HUES6 (cell line): ENCODE data around the gene FTSJ1.
"Not testable (repeated sequence)": the region's sequence is repeated elsewhere in the genome, so short reads cannot be mapped to it uniquely, and the experiment has no call there.

Experiments used
- H3K27ac ChIP-seq: 2 replicates; pipeline ENCODE4 v1.7.0; 2013; ENCODE audit warnings: low read depth, mild to moderate bottlenecking, low read length, inconsistent platforms
- H3K27me3 ChIP-seq: 2 replicates; pipeline ENCODE4 v1.6.1; 2013; ENCODE audit warnings: low read length; ENCODE audit not compliant: control insufficient read depth, insufficient read depth
- H3K36me3 ChIP-seq: 2 replicates; pipeline ENCODE4 v1.6.1; 2013; ENCODE audit warnings: low read length; ENCODE audit not compliant: control insufficient read depth, insufficient read depth
- H3K4me1 ChIP-seq: 2 replicates; pipeline ENCODE4 v1.6.1; 2013; ENCODE audit warnings: low read length; ENCODE audit not compliant: control insufficient read depth, insufficient read depth
- H3K4me3 ChIP-seq: 2 replicates; pipeline ENCODE4 v1.5.1; 2013; ENCODE audit warnings: low read depth, low read length
- H3K9ac ChIP-seq: one replicate; pipeline ENCODE4 v1.6.1; 2013; ENCODE audit warnings: mild to moderate bottlenecking, low read length
- H3K9me3 ChIP-seq: 2 replicates; pipeline ENCODE4 v1.6.1; 2013; ENCODE audit warnings: low read depth, low read length; ENCODE audit not compliant: control insufficient read depth, insufficient read depth

The FTSJ1 gene, protein sequence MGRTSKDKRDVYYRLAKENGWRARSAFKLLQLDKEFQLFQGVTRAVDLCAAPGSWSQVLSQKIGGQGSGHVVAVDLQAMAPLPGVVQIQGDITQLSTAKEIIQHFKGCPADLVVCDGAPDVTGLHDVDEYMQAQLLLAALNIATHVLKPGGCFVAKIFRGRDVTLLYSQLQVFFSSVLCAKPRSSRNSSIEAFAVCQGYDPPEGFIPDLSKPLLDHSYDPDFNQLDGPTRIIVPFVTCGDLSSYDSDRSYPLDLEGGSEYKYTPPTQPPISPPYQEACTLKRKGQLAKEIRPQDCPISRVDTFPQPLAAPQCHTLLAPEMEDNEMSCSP

DNA sequence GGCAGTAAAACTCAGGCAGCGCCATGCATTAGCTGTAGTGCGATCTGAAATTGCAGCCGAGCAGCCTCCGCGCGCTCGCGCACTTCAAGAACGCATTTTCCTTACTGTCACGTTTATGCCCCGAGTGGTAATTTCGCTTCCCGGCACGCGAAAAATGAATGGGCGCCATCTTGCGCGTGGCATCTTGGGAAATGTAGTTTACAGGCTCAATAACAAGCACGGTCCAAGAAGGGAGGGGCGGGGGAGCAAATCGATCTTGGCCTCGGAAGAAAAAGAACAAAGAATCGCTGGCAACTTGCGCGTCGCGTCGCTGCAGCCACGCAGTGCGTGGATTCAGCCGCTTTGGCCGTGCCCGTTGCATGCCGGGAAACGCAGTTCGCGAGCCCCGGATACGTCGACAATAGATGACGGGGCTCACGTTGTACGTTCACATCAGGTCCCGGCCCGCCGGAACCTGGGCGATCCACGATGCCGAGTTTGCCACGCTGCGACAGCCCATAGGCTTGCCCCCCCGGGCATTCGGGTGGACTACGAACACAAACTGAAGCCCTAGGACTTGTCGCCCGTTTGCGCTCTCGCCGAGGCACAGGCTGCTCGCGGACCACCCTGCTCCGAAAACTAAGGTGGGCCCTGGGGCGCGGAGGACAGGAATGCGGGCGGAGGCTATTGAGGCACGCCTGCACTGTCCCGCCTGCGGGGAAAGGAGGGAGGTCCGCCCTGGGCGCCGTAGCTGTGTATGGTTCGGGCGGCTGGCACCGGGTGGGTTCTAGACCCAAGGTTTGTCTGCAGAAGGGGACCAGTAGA lies at the start of gene FTSJ1:
FTSJ1 (plus strand) TSS at position 426 of the 804 bp plus-strand sequence. CDS start 1,849 bp downstream, outside the sequence.
- Histone ChIP-seq H3K36me3 (peaks cover 14% of the 10 kb centered on the region), H3K27ac (peak within 1 kb of the TSS; percentile 59; the same call in 1 of the 2 replicates), H3K4me1 (peaks cover 27% of the 10 kb centered on the region)

GRCh38 chrX:48427027-48427716 lies 48.8 kb upstream of the FTSJ1 start:
- not testable (repeated sequence) for H3K9ac ChIP-seq, H3K27ac ChIP-seq, H3K4me1 ChIP-seq, H3K4me3 ChIP-seq, H3K27me3 ChIP-seq, H3K36me3 ChIP-seq, H3K9me3 ChIP-seq

More for the DNA sequence above, at the start of gene FTSJ1:
- H3K4me3 ChIP-seq, result peak within 1 kb of the TSS; percentile 91
- H3K9ac ChIP-seq, result peak within 1 kb of the TSS; percentile 92
- no peaks in the 10 kb centered on the region for H3K27me3 ChIP-seq
- H3K9me3 ChIP-seq, result peaks cover 17% of the 10 kb centered on the region; the same call in 1 of the 2 replicates

- H3K36me3 ChIP-seq, H3K27me3 ChIP-seq, H3K9ac ChIP-seq, H3K27ac ChIP-seq, H3K4me1 ChIP-seq, H3K4me3 ChIP-seq: not testable (repeated sequence)
- H3K9me3 ChIP-seq, result peaks cover 13% of the 10 kb centered on the region
These were observed 46.4 kb upstream of the FTSJ1 start for GRCh38 chrX:48429606-48430005.

- not testable (repeated sequence) for H3K36me3 ChIP-seq, H3K4me1 ChIP-seq, H3K27ac ChIP-seq, H3K27me3 ChIP-seq, H3K4me3 ChIP-seq, H3K9ac ChIP-seq
- peaks cover 13% of the 10 kb centered on the region for H3K9me3 ChIP-seq
These were observed 45.8 kb upstream of the FTSJ1 start for GRCh38 chrX:48430166-48430565.

DNA sequence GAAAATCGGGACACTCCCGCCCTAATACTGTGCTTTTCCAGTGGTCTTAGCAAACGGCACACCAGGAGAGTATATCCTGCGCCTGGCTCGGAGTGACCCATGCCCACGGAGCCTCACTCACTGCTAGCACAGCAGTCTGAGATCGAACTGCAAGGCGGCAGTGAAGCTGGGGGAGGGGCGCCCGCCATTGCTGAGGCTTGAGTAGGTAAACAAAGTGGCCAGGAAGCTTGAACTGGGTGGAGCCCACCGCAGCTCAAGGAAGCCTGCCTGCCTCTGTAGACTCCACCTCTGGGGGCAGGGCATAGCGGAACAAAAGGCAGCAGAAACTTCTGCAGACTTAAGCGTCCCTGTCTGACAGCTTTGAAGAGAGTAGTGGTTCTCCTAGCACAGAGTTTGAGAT lies 42.3 kb upstream of the FTSJ1 start:
- not testable (repeated sequence) for H3K36me3 ChIP-seq, H3K4me1 ChIP-seq, H3K27ac ChIP-seq, H3K27me3 ChIP-seq
- H3K9me3 ChIP-seq, result peaks cover 13% of the 10 kb centered on the region
- H3K4me3 ChIP-seq, result peak overlapping the region; percentile 49; the same call in 1 of the 2 replicates
- H3K9ac ChIP-seq, result peak overlapping the region; percentile 7

- not testable (repeated sequence) for H3K27me3 ChIP-seq, H3K9ac ChIP-seq, H3K9me3 ChIP-seq, H3K4me3 ChIP-seq, H3K4me1 ChIP-seq, H3K27ac ChIP-seq, H3K36me3 ChIP-seq
These were observed 28.8 kb upstream of the FTSJ1 start for GRCh38 chrX:48447201-48447600.

- no peak overlapping the region for H3K4me3 ChIP-seq
- no peak overlapping the region for H3K27ac ChIP-seq
- no peaks in the 10 kb centered on the region for H3K27me3 ChIP-seq
- no peaks in the 10 kb centered on the region for H3K36me3 ChIP-seq
- H3K4me1 ChIP-seq, result no peaks in the 10 kb centered on the region
- no peak overlapping the region for H3K9ac ChIP-seq
- peaks cover 3% of the 10 kb centered on the region; the same call in 1 of the 2 replicates for H3K9me3 ChIP-seq
These were observed 25.9 kb upstream of the FTSJ1 start for GRCh38 chrX:48450076-48450475.

DNA sequence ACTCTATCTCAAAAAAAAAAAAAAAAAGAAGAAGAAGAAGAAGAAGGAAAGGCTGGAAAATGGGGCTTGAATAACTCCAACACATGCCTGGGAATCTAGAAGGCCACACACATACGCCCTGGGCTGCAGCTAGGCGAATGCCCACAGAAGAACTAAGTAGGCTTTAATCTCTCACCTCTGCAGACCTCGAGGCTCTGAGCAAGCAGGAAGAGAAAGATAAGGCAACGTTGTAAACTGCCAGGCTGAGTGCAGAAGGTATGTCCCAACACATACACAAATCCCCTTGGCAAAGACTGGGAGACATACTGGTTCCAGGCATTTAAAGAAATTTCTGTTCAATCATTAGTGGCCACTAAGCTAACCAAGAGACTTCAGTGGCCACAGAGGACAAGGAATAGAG lies 24.3 kb upstream of the FTSJ1 start:
- Histone ChIP-seq H3K9ac (no peak overlapping the region), H3K36me3 (no peaks in the 10 kb centered on the region), H3K27me3 (no peaks in the 10 kb centered on the region), H3K4me1 (no peaks in the 10 kb centered on the region), H3K9me3 (peaks cover 5% of the 10 kb centered on the region; the same call in 1 of the 2 replicates), H3K27ac (no peak overlapping the region), H3K4me3 (no peak overlapping the region)

- H3K4me1 ChIP-seq, result no peaks in the 10 kb centered on the region
These were observed 19.2 kb upstream of the FTSJ1 start for GRCh38 chrX:48456628-48457331.

DNA sequence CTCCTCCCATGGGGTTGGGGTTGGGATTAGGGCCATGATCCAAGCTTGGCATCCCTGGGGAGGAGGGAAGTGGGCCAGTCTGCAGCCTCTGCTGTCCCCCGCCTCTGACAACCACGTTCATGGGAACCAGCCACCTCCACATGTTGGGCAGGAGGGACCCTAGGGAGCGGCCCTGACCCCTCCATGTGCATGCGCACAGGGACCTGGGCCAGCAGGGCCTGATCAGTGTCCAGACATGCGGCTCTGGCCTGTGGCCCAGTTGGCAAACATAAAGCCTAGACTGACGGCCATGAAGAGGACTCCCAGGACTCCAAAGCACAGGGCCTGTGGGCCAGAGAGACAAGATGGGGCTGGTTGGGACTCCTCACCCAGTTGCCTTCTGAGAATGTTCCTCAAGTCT lies 17.3 kb upstream of the FTSJ1 start:
- Histone ChIP-seq H3K36me3 (peaks cover 32% of the 10 kb centered on the region), H3K27ac (no peak overlapping the region), H3K4me3 (no peak overlapping the region), H3K27me3 (no peaks in the 10 kb centered on the region), H3K9ac (no peak overlapping the region), H3K4me1 (no peaks in the 10 kb centered on the region), H3K9me3 (peaks cover 30% of the 10 kb centered on the region; the same call in 1 of the 2 replicates)

More at GRCh38 chrX:48456628-48457331, 19.2 kb upstream of the FTSJ1 start:
- Histone ChIP-seq H3K4me3 (no peak overlapping the region), H3K36me3 (peaks cover 28% of the 10 kb centered on the region), H3K9me3 (peaks cover 30% of the 10 kb centered on the region; the same call in 1 of the 2 replicates), H3K9ac (no peak overlapping the region), H3K27ac (no peak overlapping the region), H3K27me3 (no peaks in the 10 kb centered on the region)
